Measurements from ENCODE around the gene EI24.

The EI24 gene

GRCh38 chr11:125578783-125579182, 9.5 kb downstream of the EI24 start:
- no peak for DNase-seq (ENCODE audit: low read depth in 2 of 2)

GRCh38 chr11:125579811-125580210, 10.5 kb downstream of the EI24 start:
- DNase-seq (ENCODE audit: low read depth in 2 of 2): no peak

GRCh38 chr11:125583496-125583895, 14.2 kb downstream of the EI24 start:
- no peak for DNase-seq (ENCODE audit: low read depth in 2 of 2)

- DNase-seq (ENCODE audit: low read depth in 2 of 2): no peak
These were observed 16.2 kb downstream of the EI24 start for GRCh38 chr11:125585487-125585886.

- no peak for DNase-seq (ENCODE audit: low read depth in 2 of 2)
These were observed 17.3 kb downstream of the EI24 start for GRCh38 chr11:125586623-125587022.

- DNase-seq (ENCODE audit: low read depth in 2 of 2): no peak
These were observed 18.2 kb downstream of the EI24 start for GRCh38 chr11:125587480-125587879.

- DNase-seq (ENCODE audit: low read depth in 2 of 2): no peak
These were observed 19.2 kb downstream of the EI24 start for GRCh38 chr11:125588505-125588904.

- DNase-seq (ENCODE audit: low read depth in 2 of 2): peak; percentile 14 to 18
These were observed 22.5 kb downstream of the EI24 start for GRCh38 chr11:125591649-125592304.

- peak; percentile 93 to 98 for DNase-seq (ENCODE audit: low read depth in 2 of 2)
These were observed 23.2 kb downstream of the EI24 start, which contains the start of gene STT3A for GRCh38 chr11:125592305-125593113. TSS of gene STT3A (plus strand) at chr11:125592852. CDS start at chr11:125595916, 3,064 bp downstream.

GRCh38 chr11:125593114-125593820, 24.0 kb downstream of the EI24 start:
- no peak for DNase-seq (ENCODE audit: low read depth in 2 of 2)

- no peak for DNase-seq (ENCODE audit: low read depth in 2 of 2)
These were observed 25.7 kb downstream of the EI24 start for GRCh38 chr11:125594958-125595357.

- no peak for DNase-seq (ENCODE audit: low read depth in 2 of 2)
These were observed 31.4 kb downstream of the EI24 start for GRCh38 chr11:125600663-125601062.

GRCh38 chr11:125603207-125603606, 33.9 kb downstream of the EI24 start:
- DNase-seq (ENCODE audit: low read depth in 2 of 2): no peak

GRCh38 chr11:125605417-125605816, 36.1 kb downstream of the EI24 start:
- DNase-seq (ENCODE audit: low read depth in 2 of 2): no peak

- no peak for DNase-seq (ENCODE audit: low read depth in 2 of 2)
These were observed 40.3 kb downstream of the EI24 start for GRCh38 chr11:125609545-125609944.

GRCh38 chr11:125618383-125618782, 49.1 kb downstream of the EI24 start:
- no peak for DNase-seq (ENCODE audit: low read depth in 2 of 2)

GRCh38 chr11:125621995-125622394, 52.7 kb downstream of the EI24 start:
- DNase-seq (ENCODE audit: low read depth in 2 of 2): no peak

- no peak for DNase-seq (ENCODE audit: low read depth in 2 of 2)
These were observed 53.8 kb downstream of the EI24 start for GRCh38 chr11:125623064-125623463.

- no peak for DNase-seq (ENCODE audit: low read depth in 2 of 2)
These were observed 55.5 kb downstream of the EI24 start, which contains the start of gene CHEK1 for GRCh38 chr11:125624756-125625213. TSS of gene CHEK1 (plus strand) at chr11:125625163. CDS start at chr11:125626769, 1,606 bp downstream.

GRCh38 chr11:125625225-125625629, 56.0 kb downstream of the EI24 start:
- no peak for DNase-seq (ENCODE audit: low read depth in 2 of 2)

- peak; percentile 74 to 85 for DNase-seq (ENCODE audit: low read depth in 2 of 2)
These were observed 56.5 kb downstream of the EI24 start for GRCh38 chr11:125625630-125626287.

Data from activated CD4-positive, alpha-beta T cell treated with anti-CD3 and anti-CD28 coated beads for 24 hours (primary cell).